ACC112 (cell line): Measurements from ENCODE around the gene TGFA.

ENCODE experiments used
- H2AFZ ChIP-seq: fragments of 200-600 bp; sonication (generic); one replicate; pipeline ENCODE4 v1.6.0; 2017; ENCODE audit warnings: antibody characterized with exemption, low read length; ENCODE audit not compliant: unreplicated experiment
- H3K27ac ChIP-seq: fragments of 200-600 bp; sonication (generic); 2 replicates; pipeline ENCODE4 v1.5.1; 2014; ENCODE audit warnings: low read depth, mild to moderate bottlenecking, antibody characterized with exemption, low read length, moderate library complexity
- H3K27me3 ChIP-seq: fragments of 200-600 bp; sonication (generic); 2 replicates; pipeline ENCODE4 v1.6.1; 2014; ENCODE audit warnings: mild to moderate bottlenecking, antibody characterized with exemption, low read length, moderate library complexity, mixed read lengths; ENCODE audit not compliant: insufficient read depth
- H3K36me3 ChIP-seq: fragments of 200-600 bp; sonication (generic); 2 replicates; pipeline ENCODE4 v1.6.1; 2016; ENCODE audit warnings: mild to moderate bottlenecking, antibody characterized with exemption, low read length, moderate library complexity, mixed read lengths; ENCODE audit not compliant: insufficient read depth
- H3K4me1 ChIP-seq: fragments of 200-600 bp; sonication (generic); one replicate; pipeline ENCODE4 v1.6.1; 2016; ENCODE audit warnings: low read length, mixed read lengths; ENCODE audit not compliant: insufficient read depth, unreplicated experiment, control insufficient read depth
- H3K4me3 ChIP-seq: fragments of 200-600 bp; sonication (generic); 2 replicates; pipeline ENCODE4 v1.5.1; 2014; ENCODE audit warnings: mild to moderate bottlenecking, low read depth, low read length
- H3K79me2 ChIP-seq: fragments of 200-600 bp; sonication (generic); one replicate; pipeline ENCODE4 v1.6.0; 2016; ENCODE audit warnings: low read length; ENCODE audit not compliant: control insufficient read depth, unreplicated experiment, insufficient read depth

The TGFA gene

DNA sequence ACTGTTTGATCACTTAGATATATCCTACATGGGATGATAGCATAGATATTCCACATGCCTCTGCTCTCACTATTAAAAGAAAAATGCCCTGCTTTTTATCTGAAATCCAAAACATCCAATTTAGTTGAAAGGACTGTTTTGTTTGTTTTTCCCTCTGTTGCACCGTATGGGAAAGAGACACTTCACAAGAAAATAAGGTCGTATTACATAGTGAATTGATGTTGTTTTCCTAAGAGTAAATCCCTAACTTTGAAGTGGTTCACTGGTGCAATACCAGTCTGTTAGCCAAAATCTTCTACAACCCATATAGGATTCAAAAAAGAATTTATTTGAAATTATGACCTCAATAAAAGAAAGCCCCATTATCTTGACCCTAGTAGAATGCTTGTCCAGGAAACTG is 18.1 kb downstream of the TGFA start:
- Histone ChIP-seq H3K79me2 (no peaks in the 10 kb centered on the region), H2AFZ (no peak overlapping the region), H3K27ac (no peak overlapping the region), H3K36me3 (no peaks in the 10 kb centered on the region), H3K4me3 (no peak overlapping the region), H3K27me3 (no peaks in the 10 kb centered on the region; the same call in 1 of the 2 replicates), H3K4me1 (no peaks in the 10 kb centered on the region)

DNA sequence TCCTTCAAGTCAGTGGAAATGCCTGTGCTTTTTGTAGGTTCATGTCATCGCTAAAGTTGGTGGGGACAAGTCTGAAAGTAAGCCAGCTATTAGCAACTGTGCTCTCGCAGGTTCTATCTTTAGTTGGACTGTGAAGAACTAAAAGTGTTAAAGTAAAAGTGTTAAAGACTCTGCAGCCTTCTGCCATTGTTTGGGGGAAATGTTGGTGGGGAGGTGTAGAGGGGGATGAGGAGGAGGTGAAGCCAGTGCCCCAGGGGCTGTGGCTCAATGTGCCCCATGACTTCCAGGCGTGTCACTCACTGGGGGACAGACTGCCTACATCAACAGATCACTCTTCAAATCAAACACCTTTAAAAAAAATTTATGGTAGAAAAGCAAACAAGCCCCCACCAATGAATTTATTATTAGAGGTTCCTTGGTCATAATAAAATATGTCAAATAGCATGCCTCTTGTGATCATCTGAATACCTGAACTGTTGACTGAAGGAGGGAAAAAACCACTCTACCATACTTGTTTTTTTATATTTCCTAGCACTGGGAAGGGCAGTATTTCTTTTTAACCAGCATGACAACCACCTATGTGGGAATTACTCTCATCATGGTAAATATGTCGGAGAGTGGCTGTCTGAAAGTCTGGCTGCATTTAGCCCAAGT is 19.3 kb downstream of the TGFA start:
- Histone ChIP-seq H3K79me2 (no peaks in the 10 kb centered on the region), H3K27me3 (no peaks in the 10 kb centered on the region; the same call in 1 of the 2 replicates), H3K36me3 (no peaks in the 10 kb centered on the region), H3K27ac (no peak overlapping the region), H3K4me3 (no peak overlapping the region), H2AFZ (no peak overlapping the region), H3K4me1 (no peaks in the 10 kb centered on the region)

DNA sequence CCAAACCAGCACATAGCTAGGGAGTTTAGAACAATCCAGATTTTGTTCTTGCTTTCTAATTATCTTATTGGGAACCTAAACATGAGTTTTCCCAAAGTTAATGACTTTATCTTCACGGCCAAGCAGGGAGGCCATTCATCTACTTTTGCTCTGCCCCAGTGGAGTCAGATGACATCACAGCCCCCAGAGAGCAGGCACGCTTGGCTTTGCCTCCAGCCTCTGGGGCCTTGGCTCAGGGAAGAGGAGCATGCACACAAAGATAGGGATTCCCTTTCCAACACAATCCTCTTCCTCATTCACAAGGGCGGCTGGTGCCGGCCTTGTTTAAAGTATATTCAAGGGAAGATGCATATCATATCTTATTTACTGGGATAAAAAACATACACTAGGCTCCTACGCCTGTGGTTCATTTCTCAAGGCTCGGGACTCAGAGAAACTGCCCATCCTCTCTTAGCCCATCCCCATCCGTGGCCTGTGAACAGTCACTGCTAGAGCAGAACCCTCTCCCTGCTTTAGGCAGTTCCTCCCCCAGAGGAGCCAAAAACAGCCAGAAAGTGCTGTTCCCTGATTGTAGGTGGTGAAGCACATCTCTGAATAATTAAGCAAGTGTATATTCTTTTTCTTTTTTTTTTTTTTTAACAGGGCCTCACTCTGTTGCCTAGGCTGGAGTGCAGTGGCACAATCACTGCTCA is 21.2 kb downstream of the TGFA start:
- H3K4me1 ChIP-seq: no peaks in the 10 kb centered on the region
- H3K27me3 ChIP-seq: no peaks in the 10 kb centered on the region; the same call in 1 of the 2 replicates
- no peaks in the 10 kb centered on the region for H3K79me2 ChIP-seq
- no peak overlapping the region for H3K4me3 ChIP-seq
- no peak overlapping the region for H3K27ac ChIP-seq
- no peaks in the 10 kb centered on the region for H3K36me3 ChIP-seq
- no peak overlapping the region for H2AFZ ChIP-seq

DNA sequence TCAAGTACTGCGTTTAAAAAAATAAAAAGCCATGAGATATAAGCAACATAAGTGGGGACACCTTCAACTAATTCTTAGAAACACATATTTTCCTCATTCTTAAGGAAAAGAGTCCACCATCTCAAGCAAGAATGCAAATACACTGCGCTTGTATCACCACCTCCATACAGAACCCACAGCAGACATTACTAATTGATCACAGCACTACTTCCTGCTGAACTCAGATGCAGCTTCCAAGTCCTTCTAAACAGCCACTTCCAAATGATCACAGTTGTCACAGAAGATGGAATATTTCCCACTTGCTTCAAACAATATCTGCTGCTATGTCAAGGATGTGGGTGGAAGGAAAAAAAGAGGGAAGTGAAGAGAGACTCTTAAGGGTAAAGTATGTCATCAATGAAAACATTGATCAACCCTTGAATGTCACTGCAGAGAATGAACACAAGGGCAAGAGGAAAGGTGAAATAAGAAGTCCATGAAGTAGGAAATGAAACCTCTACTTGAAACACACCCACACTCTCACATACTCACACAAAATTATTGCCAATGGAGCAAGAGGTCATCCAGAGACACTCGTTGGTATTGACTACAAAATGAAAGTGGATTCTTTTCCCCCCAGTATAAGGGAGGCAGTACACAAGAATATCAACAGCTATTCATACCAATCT is 22.1 kb downstream of the TGFA start:
- H3K4me1 ChIP-seq: no peaks in the 10 kb centered on the region
- peak overlapping the region; percentile 60 for H2AFZ ChIP-seq
- H3K4me3 ChIP-seq: 0 out of 2 replicates have a peak overlapping the region, but pooled peaks have one; percentile 12
- no peaks in the 10 kb centered on the region for H3K36me3 ChIP-seq
- H3K27ac ChIP-seq: no peak overlapping the region
- no peaks in the 10 kb centered on the region; the same call in 1 of the 2 replicates for H3K27me3 ChIP-seq
- H3K79me2 ChIP-seq: no peaks in the 10 kb centered on the region

DNA sequence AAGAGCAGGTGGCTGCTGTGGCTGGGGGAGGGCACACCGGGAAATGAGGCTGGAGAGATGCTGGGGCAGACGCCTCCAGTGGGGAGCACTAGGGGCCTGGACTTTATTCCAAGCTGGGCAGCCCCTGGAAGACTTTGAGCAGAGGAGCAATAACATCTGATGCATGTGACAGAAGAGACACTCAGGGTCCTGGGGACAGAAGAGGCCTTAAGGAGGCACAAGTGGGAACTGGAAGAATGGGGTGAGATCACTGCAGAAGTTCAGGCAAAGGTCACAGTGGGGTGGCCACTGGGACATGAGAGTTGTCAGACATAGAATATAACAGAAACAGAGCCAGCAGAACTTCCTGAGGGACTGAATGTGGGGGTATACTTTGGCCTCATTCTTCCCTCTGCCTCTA is 24.0 kb downstream of the TGFA start:
- Histone ChIP-seq H3K36me3 (no peaks in the 10 kb centered on the region), H2AFZ (no peak overlapping the region), H3K4me3 (no peak overlapping the region), H3K79me2 (no peaks in the 10 kb centered on the region), H3K27me3 (no peaks in the 10 kb centered on the region), H3K4me1 (peaks cover 15% of the 10 kb centered on the region), H3K27ac (no peak overlapping the region)

DNA sequence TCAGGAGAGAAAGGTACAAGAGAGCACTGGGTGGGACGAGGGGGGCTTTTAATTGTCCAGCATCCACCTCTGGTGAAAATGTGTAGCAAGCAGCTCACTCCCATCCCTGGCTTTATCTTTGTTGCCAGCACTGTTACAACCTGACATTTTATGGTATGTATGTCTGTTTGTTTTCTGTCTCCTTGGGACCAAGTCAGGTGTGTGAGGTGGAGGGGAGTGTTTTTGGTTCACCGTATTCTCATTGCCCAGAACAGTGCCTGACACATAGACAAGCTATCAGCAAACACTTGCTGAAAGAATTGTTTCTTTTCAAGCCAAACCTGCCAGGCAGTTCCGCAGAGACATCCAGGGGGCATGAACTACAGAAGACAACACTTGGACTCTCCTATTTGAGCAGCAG is 24.7 kb downstream of the TGFA start:
- Histone ChIP-seq H3K36me3 (no peaks in the 10 kb centered on the region), H3K79me2 (no peaks in the 10 kb centered on the region), H3K4me3 (no peak overlapping the region), H2AFZ (no peak overlapping the region), H3K27me3 (no peaks in the 10 kb centered on the region), H3K27ac (no peak overlapping the region), H3K4me1 (peaks cover 19% of the 10 kb centered on the region)

DNA sequence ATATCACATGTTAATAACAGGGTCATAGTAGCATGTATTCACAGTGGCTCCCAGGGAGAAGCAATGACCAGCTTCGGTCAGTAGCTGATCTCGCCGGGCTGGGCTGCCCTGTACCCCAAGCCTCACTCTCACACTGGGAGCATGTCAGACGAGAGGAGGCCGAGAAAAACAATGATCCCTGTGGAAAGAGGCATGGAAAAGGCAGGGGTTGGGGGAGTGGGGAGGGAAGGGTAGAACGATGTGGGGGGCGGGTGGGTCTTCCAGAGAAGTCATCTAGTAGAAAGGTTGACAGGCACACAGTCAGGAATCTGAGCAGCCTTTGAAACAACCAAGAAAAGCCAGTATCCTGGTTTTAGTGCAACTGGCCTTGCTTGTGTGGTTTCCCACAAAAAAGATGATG is 25.4 kb downstream of the TGFA start:
- no peaks in the 10 kb centered on the region for H3K36me3 ChIP-seq
- H3K4me3 ChIP-seq: no peak overlapping the region
- no peak overlapping the region for H2AFZ ChIP-seq
- peaks cover 26% of the 10 kb centered on the region for H3K4me1 ChIP-seq
- H3K27ac ChIP-seq: no peak overlapping the region
- H3K27me3 ChIP-seq: no peaks in the 10 kb centered on the region
- no peaks in the 10 kb centered on the region for H3K79me2 ChIP-seq

DNA sequence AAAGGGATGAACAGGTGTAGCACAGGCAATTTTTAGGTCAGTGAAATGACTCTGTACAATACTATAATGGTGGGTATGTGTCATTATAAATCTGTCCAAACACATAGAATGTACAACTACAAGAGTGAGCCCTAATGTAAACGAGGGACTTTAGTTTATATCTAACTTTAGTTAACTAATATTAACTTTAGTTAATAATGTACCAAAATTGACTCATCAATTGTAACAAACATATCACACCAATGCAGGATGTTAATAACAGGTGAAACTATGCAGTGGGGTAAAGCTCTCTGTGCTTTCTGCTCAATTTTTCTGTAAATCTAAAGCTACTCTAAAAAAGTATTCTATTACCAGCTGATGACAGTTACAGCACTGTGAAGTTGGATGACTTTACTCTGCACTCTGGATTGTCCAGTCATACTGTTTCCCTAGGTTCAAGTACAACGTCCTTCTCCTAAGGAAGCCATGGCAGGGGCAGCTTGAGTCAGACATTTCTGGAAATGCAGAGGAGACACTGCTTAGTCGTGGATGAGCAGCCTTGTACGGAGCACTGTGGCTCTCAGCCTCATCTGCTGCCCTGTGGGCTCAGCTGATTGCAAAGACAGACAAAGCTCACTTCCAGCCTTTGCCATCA is 26.1 kb downstream of the TGFA start:
- H2AFZ ChIP-seq: no peak overlapping the region
- no peaks in the 10 kb centered on the region for H3K79me2 ChIP-seq
- no peaks in the 10 kb centered on the region for H3K36me3 ChIP-seq
- no peaks in the 10 kb centered on the region for H3K27me3 ChIP-seq
- H3K4me1 ChIP-seq: peaks cover 28% of the 10 kb centered on the region
- H3K4me3 ChIP-seq: no peak overlapping the region
- H3K27ac ChIP-seq: no peak overlapping the region

DNA sequence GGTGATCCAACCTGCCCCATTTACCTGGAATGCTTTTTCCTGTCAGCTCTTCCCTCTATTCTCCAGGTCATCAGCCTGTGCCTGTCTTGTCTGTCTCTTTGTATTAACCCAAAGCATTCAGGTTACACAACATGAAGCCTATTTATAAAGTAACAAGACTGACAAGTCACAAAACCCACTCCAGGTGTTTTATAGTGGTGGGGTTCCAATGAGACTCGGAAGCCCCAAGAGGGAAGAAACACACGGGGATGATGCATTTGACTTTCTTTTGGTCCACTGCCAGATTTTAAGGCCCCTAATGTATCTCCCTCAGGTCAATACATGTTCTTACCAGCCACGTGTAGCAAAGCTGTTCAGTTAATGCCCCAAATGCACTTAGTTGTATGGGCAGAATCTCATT is 27.5 kb downstream of the TGFA start:
- Histone ChIP-seq H3K4me1 (peaks cover 28% of the 10 kb centered on the region), H3K36me3 (no peaks in the 10 kb centered on the region), H3K4me3 (no peak overlapping the region), H3K79me2 (no peaks in the 10 kb centered on the region), H2AFZ (no peak overlapping the region), H3K27ac (no peak overlapping the region), H3K27me3 (no peaks in the 10 kb centered on the region)

DNA sequence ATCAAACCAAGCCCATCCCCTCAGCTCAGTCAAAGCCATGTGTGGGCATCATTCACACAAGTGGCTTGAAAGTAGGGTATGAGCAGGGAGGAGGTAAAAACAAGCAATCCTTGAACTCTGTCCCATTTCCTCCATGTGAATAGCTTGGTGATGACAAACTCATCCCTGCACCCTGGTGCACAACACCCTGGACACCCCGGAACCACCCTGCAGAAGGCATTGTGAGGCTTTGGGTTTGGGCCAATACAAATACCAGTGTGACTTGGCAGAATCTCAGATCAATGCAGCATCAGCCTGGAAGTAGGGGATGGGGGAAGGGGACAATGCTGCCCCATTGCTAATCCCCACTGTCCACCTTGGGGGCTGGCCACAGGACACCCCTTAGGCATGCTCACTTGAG is 28.6 kb downstream of the TGFA start:
- Histone ChIP-seq H3K27ac (peak overlapping the region; percentile 66), H3K4me1 (peaks cover 28% of the 10 kb centered on the region), H3K27me3 (no peaks in the 10 kb centered on the region), H3K4me3 (peak overlapping the region; percentile 30; the same call in 1 of the 2 replicates), H3K36me3 (no peaks in the 10 kb centered on the region), H3K79me2 (no peaks in the 10 kb centered on the region), H2AFZ (no peak overlapping the region)
